Left ventricle myocardium inferior (tissue), 1 donor: ENCODE results near the gene BCORL1. TPM values are rescaled to one million over a fixed set of nuclear protein-coding genes. Genes with fewer than 3 reads are reported as not detected.

Source experiments
- DNase-seq: peaks from one replicate; pipeline ENCODE4 v3.0.0-alpha.2; 2020
- H3K27ac ChIP-seq: fragments of 200-600 bp; replicated peaks from 2 replicates; pipeline ENCODE4 v1.8.0; 2021
- H3K27me3 ChIP-seq: fragments of 200-600 bp; 2 replicates; pipeline ENCODE4 v1.8.0; 2021; ENCODE audit warnings: low read depth
- H3K36me3 ChIP-seq: fragments of 200-600 bp; 2 replicates; pipeline ENCODE4 v1.8.0; 2021
- H3K4me1 ChIP-seq: fragments of 200-600 bp; 2 replicates; pipeline ENCODE4 v1.8.0; 2021
- H3K4me3 ChIP-seq: fragments of 200-600 bp; 2 replicates; pipeline ENCODE4 v1.8.0; 2021; ENCODE audit warnings: mild to moderate bottlenecking, moderate library complexity
- H3K9me3 ChIP-seq: fragments of 200-600 bp; replicated peaks from 2 replicates; pipeline ENCODE4 v1.8.0; 2021
- intact Hi-C: fragments of 100-400 bp; cut with micrococcal nuclease; formaldehyde crosslinking; loops from one replicate; pipeline ENCODE4 v1.11.0; 2022
- total RNA-seq: library from RNA; stranded (reverse); fragmentation: NEBNext Ultra II Directional; extraction: Animal tissue kit (Norgen Biotek cat#: 25700); gene quantifications from one replicate; pipeline ENCODE4 v1.2.1, GENCODE V29; 2021
- TF ChIP-seq, protein P1 (sequence below): fragments of 200-600 bp; IDR thresholded peaks from 2 replicates; pipeline ENCODE4 v1.8.0; 2021; ENCODE audit warnings: antibody characterized with exemption, mild to moderate bottlenecking, borderline replicate concordance
- donor health status: DM: no; HTN: yes; CAD: no; lungs with severe emphysema.

Gene BCORL1
- total RNA-seq, 1 donor from 2014 or later, result 8.2 TPM

DNA sequence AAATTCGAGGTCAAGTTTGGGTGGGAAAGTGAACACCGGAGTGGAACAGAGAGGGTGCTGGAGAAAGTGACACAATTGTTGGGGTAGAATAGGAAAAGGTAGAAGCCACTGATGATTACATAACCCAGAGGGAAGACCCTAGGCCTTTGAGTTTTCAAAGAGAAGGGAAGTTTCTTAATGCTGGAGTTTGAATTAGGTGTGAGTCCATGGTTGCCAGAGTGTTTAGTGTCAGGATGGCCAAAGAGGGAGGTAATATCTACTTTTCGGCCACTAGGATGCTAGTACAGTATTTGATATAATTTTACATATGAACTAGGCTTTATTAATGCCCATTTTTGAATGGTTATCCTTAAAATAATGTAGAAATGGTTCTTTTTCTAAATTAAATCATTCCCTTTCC, 5.4 kb downstream of the BCORL1 start:
- intact Hi-C loops, result no loop called here
- H3K4me1 ChIP-seq, result peaks cover 5% of the 10 kb centered on the region
- H3K36me3 ChIP-seq, result no peaks in the 10 kb centered on the region
- no peak for DNase-seq
- TF ChIP-seq, protein P1, sequence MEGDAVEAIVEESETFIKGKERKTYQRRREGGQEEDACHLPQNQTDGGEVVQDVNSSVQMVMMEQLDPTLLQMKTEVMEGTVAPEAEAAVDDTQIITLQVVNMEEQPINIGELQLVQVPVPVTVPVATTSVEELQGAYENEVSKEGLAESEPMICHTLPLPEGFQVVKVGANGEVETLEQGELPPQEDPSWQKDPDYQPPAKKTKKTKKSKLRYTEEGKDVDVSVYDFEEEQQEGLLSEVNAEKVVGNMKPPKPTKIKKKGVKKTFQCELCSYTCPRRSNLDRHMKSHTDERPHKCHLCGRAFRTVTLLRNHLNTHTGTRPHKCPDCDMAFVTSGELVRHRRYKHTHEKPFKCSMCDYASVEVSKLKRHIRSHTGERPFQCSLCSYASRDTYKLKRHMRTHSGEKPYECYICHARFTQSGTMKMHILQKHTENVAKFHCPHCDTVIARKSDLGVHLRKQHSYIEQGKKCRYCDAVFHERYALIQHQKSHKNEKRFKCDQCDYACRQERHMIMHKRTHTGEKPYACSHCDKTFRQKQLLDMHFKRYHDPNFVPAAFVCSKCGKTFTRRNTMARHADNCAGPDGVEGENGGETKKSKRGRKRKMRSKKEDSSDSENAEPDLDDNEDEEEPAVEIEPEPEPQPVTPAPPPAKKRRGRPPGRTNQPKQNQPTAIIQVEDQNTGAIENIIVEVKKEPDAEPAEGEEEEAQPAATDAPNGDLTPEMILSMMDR, result no peak
- no peak overlapping the region for H3K27ac ChIP-seq
- no peak overlapping the region for H3K4me3 ChIP-seq
- no peaks in the 10 kb centered on the region for H3K9me3 ChIP-seq
- H3K27me3 ChIP-seq, result no peaks in the 10 kb centered on the region

DNA sequence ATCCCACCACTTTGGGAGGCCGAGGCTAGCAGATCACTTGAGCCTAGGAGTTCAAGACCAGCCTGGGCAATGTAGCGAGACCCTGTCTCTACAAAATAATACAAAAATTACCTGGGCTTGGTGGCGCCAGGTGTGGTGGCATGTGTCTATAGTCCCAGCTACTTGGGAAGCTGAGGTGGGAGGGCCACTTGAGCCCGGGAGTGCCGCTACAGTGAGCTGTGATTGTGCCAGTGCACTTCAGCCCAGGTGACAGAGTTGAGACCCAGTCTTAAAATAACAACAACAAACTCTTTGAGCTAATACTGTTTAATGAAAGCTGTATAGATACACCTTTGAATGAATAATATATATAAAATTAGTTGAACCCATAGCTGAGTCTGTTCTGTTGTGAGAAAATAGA, 9.7 kb downstream of the BCORL1 start:
- Histone ChIP-seq H3K36me3 (no peaks in the 10 kb centered on the region), H3K27ac (no peak overlapping the region), H3K4me3 (no peak overlapping the region), H3K4me1 (peaks cover 6% of the 10 kb centered on the region), H3K27me3 (no peaks in the 10 kb centered on the region), H3K9me3 (no peaks in the 10 kb centered on the region)
- DNase-seq, result no peak
- intact Hi-C loops, result no loop called here
- TF ChIP-seq, protein P1, result no peak

DNA sequence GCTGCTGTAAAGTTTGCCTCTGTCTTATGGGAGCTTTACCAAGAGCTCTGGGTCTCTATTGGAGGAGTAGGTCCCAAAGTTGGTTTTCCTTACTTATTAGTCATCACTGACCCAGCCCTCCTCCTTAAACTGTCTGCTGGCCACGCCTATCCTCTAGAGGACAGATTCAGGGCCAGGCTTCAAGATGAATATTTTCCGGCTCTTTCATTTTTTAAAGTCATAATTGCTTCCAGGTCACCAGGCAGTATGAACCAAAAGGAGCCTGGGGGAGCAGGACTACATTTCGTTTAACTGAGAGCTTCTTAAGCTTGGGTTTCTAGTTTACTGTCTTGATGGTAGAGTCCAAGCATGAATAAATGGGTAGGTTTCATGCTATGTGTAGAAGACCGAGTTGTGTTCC, 13.7 kb downstream of the BCORL1 start:
- no peak overlapping the region for H3K27ac ChIP-seq
- DNase-seq, result no peak

DNA sequence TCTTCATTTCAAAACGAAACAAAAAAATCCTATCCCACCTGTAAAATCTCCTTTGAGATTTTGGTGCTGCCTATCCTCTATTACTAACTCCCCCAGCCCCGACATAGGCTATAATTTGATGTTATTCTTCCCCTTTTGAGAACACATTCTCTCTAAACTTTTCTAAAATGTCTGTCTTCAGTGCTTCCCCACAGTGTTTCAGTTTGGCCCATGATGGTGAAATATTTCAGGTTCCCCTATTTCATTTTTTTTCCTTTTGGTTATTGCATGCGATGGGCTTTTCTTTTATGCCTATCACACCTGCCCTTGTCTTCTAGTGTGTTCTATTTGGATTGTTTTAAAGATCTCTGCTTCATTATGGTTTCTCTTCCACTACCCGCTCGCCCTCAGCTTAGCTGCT, 14.7 kb downstream of the BCORL1 start:
- H3K27me3 ChIP-seq, result no peaks in the 10 kb centered on the region
- H3K36me3 ChIP-seq, result no peaks in the 10 kb centered on the region
- no peaks in the 10 kb centered on the region for H3K9me3 ChIP-seq
- H3K4me3 ChIP-seq, result no peak overlapping the region
- TF ChIP-seq, protein P1, result no peak
- no peak for DNase-seq
- peaks cover 6% of the 10 kb centered on the region for H3K4me1 ChIP-seq
- no peak overlapping the region for H3K27ac ChIP-seq
- intact Hi-C loops, result no loop called here

More for the DNA sequence above, 13.7 kb downstream of the BCORL1 start:
- Histone ChIP-seq H3K4me1 (peaks cover 6% of the 10 kb centered on the region), H3K4me3 (no peak overlapping the region), H3K27me3 (no peaks in the 10 kb centered on the region), H3K36me3 (no peaks in the 10 kb centered on the region), H3K9me3 (no peaks in the 10 kb centered on the region)
- TF ChIP-seq, protein P1, result no peak
- intact Hi-C loops, result no loop called here

DNA sequence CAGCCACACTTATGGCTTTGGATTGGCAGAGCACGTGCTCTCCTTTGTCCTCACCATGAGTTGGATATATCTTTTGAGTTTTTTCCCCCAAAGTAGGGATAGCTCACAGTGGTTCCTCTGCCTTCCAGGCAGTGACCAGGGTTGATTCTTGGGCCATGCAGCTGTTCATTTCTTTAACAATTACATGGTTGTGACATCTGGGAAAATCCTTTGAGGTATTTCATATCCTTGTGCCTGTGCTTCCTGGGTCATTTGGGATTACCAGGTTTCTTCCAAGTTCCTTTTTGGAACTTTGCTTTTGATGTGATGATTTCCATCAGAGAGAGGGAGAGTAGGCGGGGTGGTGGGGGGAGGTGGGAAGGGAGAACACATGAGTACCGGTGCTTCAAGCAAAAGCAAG, 15.6 kb downstream of the BCORL1 start:
- H3K9me3 ChIP-seq, result no peaks in the 10 kb centered on the region
- no peaks in the 10 kb centered on the region for H3K36me3 ChIP-seq
- TF ChIP-seq, protein P1, result no peak
- H3K4me1 ChIP-seq, result peaks cover 6% of the 10 kb centered on the region
- no peak overlapping the region for H3K27ac ChIP-seq
- H3K27me3 ChIP-seq, result no peaks in the 10 kb centered on the region
- DNase-seq, result no peak
- no peak overlapping the region for H3K4me3 ChIP-seq
- intact Hi-C loops, result no loop called here

DNA sequence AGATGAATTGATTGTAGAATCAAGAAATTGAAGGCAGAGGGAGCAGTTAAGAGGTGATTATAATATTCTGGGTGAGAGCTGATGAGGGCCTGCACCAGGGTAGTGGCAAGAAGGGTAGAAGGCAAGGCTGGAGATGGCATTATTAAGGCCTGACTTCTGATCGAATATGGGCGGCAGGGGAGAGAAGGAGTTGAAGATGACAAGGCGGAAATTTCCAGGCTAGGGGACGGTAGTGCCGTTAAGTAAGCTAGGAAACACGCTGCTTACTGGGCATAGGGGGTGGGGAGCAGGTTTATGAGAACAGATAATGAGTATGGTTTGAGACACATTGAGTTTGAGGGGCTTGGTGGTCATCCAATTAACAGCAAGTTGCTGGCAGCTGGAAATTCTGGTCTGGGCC, 19.5 kb downstream of the BCORL1 start:
- TF ChIP-seq, protein P1, result no peak
- no peak overlapping the region for H3K27ac ChIP-seq
- H3K4me3 ChIP-seq, result no peak overlapping the region
- H3K4me1 ChIP-seq, result no peaks in the 10 kb centered on the region
- H3K36me3 ChIP-seq, result peaks cover 3% of the 10 kb centered on the region
- intact Hi-C loops, result no loop called here
- no peaks in the 10 kb centered on the region for H3K27me3 ChIP-seq
- DNase-seq, result no peak
- H3K9me3 ChIP-seq, result no peaks in the 10 kb centered on the region
